HG03521 (cell line): ENCODE measurements around the gene SQSTM1.
A peak's percentile ranks its signal among the peaks of the same experiment; 100 is the strongest.

Source experiments
- ATAC-seq: cut with Tn5 transposase; IDR thresholded peaks from one replicate; pipeline ENCODE4 v1.9.1; 2021; ENCODE audit warnings: mild to moderate bottlenecking, moderate library complexity; ENCODE audit not compliant: unreplicated experiment

Gene SQSTM1

GRCh38 chr5:179805529-179806249 is 15.0 kb upstream of the SQSTM1 start:
- peak; percentile 10 for ATAC-seq

GRCh38 chr5:179806250-179807048 is 14.3 kb upstream of the SQSTM1 start, which contains the start of gene MGAT4B:
Gene MGAT4B (minus strand): TSS chr5:179806866. CDS start chr5:179806583, 283 bp downstream.
- ATAC-seq, result peak; percentile 75

GRCh38 chr5:179812135-179812825 is 8.4 kb upstream of the SQSTM1 start:
- no peak for ATAC-seq

- ATAC-seq, result no peak
Observed at GRCh38 chr5:179812997-179813607, 7.6 kb upstream of the SQSTM1 start.

GRCh38 chr5:179814090-179814489 is 6.6 kb upstream of the SQSTM1 start:
- no peak for ATAC-seq

GRCh38 chr5:179815491-179816249 is 5.0 kb upstream of the SQSTM1 start:
- ATAC-seq, result no peak

GRCh38 chr5:179816401-179816795 is 4.3 kb upstream of the SQSTM1 start:
- no peak for ATAC-seq

- ATAC-seq, result no peak
Observed at GRCh38 chr5:179816796-179817469, 3.8 kb upstream of the SQSTM1 start.

- ATAC-seq, result no peak
Observed at GRCh38 chr5:179817470-179817840, 3.2 kb upstream of the SQSTM1 start.

- ATAC-seq, result no peak
Observed at GRCh38 chr5:179817890-179818745, 2.6 kb upstream of the SQSTM1 start.

GRCh38 chr5:179818746-179819295 is 1.9 kb upstream of the SQSTM1 start:
- ATAC-seq, result peak; percentile 43

- no peak for ATAC-seq
Observed at GRCh38 chr5:179819296-179820126, 1.2 kb upstream of the SQSTM1 start.

- ATAC-seq, result no peak
Observed at GRCh38 chr5:179820127-179820482, 600 bp upstream of the SQSTM1 start.

GRCh38 chr5:179821298-179822058 is 773 bp downstream of the SQSTM1 start:
- ATAC-seq, result peak; percentile 38

GRCh38 chr5:179822059-179822432 is 1.3 kb downstream of the SQSTM1 start:
- ATAC-seq, result no peak

GRCh38 chr5:179822444-179822990 is 1.8 kb downstream of the SQSTM1 start:
- no peak for ATAC-seq
